Retina (tissue), 1 donor: ENCODE data around the gene KDM6A.
"Not testable (repeated sequence)": the region's sequence is repeated elsewhere in the genome, so short reads cannot be mapped to it uniquely, and the experiment has no call there.

Experiments
- DNase-seq: peaks from one replicate; pipeline ENCODE4 v3.0.0-alpha.2; 2016

The KDM6A gene

DNA sequence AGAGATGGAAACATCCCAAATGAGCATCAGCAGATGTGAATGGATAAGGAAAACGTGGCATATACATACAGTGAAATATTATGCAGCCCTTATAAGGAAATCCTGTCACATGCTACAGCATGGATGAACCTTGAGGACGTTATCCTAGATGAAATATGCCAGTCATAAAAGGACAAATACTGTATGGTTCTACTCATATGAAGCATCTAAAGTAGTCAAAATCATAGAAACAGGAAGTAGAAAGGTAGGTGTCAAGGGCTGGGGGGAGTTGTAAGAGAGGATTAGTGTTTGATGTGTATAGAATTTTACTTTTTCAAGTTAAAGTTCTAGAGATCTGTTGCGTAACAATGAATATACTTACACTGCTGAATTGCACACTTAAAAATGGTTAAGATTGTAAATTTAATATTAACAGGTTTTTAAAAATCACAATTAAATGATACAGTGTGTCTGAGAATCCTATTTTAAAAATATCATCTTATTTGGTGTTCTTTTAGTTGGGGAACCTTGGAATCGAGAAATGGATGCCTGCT is 58.5 kb downstream of the KDM6A start:
- DNase-seq: no peak

- DNase-seq: no peak
These were observed 62.2 kb downstream of the KDM6A start for GRCh38 chrX:44935172-44935571.

- DNase-seq: no peak
These were observed 62.7 kb downstream of the KDM6A start for GRCh38 chrX:44935640-44936039.

DNA sequence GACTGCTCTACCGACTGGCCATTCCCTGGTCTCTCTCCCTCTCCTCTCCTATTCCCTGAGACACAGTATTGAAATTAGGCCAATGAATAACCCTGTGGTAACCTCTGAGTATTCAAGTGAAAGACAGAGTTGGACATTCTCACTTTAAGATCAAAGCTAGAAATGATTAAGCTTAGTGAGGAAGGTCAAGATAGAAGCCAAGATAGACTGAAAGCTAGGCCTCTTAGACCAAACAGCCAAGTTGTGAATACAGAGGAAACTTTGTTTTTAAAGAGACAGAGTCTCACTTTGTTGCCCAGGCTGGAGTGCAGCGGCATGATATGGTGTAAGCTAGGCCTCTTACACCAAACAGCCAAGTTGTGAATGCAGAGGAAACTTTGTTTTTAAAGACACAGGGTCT is 64.6 kb downstream of the KDM6A start:
- no peak for DNase-seq

DNA sequence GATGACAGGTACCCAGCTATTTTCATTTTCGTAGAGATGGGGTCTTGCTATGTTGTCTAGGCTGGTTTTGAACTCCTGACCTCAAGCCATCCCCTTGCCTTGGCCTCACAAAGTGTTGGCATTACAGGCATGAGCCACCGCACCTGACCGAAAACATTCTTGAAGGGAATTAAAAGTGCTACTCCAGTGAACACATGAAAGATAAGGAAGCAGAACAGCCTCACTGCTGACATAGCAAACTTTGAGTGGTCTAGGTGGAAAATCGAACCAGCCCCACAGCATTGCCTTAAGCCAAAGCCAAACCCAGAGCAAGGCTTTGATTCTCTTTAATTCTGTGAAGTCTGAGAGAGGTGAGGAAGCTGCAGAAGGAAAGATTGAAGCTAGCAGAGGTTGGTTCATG is 65.1 kb downstream of the KDM6A start:
- DNase-seq: no peak

DNA sequence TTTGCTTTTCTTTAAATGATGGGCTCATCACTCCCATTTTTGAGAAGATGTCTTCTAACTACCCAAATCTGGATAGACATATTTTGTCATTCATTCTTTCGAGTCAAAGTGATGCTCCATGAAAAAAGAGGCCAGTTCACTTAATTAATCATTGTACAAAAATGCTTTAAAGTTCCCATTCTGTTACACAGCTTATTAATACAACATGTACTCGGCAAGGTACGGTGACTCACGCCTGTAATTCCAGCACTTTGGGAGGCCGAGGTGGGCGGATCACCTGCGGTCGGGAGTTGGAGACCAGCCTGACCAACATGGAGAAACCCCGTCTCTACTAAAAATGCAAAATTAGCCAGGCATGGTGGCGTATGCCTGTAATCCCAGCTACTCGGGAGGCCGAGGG is 67.6 kb downstream of the KDM6A start:
- DNase-seq: not testable (repeated sequence)

DNA sequence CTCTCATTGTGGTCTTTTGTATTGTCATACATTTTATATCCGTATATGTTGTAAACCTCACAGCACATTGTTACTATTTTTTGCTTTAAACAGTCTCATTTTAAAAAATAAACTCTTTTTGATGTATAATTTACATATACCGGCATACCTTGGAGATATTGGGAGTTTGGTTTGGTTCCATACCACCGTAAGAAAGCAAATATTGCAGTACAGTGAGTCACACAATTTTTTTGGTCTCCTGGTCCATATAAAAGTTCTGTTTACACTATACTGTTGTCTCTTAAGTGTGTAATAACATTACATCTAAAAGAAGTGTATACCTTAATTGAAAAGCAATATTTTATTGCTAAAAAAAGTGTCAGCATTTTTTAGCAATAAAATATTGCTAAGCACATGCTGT is 70.0 kb downstream of the KDM6A start:
- no peak for DNase-seq

GRCh38 chrX:44944894-44945293 is 71.9 kb downstream of the KDM6A start:
- DNase-seq: no peak

- no peak for DNase-seq
These were observed 72.7 kb downstream of the KDM6A start for GRCh38 chrX:44945736-44946135.

GRCh38 chrX:44946771-44947170 is 73.8 kb downstream of the KDM6A start:
- DNase-seq: no peak

DNA sequence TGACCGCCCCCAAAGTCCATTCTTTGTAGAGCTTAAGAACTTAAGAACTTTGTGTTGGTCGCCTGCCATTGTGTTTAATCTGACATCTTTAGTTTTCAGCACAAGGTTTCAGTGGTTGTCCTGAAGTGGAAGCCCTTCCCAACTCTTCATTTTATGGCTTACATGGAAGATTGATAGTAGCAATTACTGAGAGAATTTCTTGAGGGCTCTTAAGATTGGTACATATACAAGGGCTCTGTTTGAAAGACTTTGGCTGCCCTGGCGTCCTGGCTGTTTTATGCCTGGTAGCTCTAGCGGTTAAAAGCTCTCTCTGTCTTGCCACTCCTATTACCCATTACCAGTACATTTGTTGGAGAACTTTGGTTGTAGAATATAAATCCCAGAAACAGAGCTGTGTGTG is 75.0 kb downstream of the KDM6A start:
- DNase-seq: no peak

- no peak for DNase-seq
These were observed 75.4 kb downstream of the KDM6A start for GRCh38 chrX:44948406-44948805.

DNA sequence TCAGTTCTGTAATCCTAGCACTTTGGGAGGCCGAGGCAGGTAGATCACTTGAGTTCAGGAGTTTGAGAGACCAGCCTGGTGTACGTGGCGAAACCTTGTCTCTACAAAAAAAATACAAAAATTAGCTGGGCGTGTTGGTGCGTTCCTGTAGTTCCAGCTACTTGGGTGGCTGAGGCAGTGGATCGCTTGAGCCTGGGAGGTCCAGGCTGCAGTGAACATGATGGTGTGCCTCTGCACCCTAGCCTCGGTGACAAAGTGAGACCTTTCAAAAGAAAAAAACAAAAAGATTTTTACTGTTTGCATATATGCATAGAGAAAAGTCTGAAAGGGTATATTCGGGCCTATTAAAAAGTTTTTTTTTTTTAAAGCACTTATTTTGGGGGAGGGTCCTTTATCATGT is 76.1 kb downstream of the KDM6A start:
- no peak for DNase-seq

DNA sequence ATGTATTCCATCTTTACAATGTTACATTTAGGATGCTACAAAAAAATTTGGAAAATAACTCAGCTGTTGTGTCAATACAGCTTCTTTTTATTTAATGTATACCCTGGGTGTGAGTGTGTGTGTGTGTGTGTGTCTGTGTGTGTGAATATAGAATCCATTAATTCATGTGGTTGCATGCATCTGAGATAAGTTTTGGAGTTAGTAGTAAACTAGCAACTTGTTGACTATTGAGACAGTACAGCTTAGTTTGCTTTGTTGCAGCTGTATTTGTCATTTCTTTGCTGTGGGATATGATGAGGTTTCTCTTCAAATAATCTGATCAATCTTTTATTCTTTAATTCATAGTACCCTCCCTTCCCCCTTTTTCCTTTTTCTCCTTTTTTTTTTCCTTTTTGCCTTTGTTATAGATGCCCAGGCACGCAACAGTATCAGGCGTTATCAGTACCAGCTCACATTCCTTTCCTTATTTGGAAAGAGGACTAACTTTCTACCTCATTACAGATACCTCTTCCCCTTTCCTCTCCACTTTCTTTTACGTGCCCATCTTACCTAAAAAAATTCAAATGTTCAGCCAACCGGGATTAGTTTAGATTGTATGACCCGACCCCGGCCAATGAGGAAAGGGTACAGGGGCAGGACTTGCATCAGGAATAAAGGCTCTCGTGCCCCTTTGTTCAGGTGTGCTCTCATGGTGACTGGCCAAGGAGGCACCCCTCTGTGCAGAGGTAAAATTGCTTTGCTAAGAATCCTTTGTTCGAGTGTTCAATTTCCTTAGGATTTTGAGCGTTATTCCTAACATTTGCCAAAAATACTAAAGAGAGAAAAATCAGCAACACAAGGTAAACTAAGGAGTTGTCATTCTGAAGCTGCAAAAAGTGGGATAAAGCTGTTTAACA is 77.7 kb downstream of the KDM6A start:
- DNase-seq: not testable (repeated sequence)

GRCh38 chrX:44951572-44952067 is 78.6 kb downstream of the KDM6A start:
- no peak for DNase-seq

GRCh38 chrX:44952329-44953027 is 79.5 kb downstream of the KDM6A start:
- DNase-seq: no peak

DNA sequence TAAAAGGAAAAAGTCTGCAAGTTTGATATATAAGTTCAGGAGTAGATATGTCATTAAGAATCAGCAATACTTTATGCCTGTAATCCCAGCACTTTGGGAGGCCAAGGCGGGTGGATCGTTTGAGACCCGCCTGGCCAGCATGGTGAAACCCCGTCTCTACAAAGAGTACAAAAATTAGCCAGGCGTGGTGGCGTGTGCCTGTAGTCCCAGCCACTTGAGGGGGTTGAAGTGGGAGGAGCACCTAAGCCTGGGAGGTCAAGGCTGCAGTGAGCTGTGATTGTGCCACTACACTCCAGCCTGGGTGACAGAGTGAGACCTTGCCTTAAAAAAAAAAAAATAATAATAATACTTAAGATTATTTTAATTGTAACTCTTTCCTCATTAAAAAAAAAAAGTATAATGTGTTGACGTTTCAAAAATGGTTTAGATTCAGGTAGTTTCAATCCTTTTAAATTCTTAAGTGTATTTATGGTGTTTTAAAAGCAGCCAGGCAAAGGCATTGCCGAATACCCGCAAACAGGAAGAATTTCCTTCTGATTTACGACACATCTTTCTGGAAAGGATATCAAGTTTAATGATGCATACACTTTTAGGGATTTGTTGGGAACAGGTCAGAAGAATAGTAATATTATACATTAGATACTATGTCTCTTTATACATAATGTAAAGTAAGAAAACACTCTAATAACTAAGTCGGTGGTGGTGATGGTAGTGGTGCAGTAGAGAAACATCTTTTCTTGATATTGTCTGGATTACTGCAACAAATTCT is 80.9 kb downstream of the KDM6A start:
- DNase-seq: no peak

- no peak for DNase-seq
These were observed 81.6 kb downstream of the KDM6A start for GRCh38 chrX:44954562-44954961.

DNA sequence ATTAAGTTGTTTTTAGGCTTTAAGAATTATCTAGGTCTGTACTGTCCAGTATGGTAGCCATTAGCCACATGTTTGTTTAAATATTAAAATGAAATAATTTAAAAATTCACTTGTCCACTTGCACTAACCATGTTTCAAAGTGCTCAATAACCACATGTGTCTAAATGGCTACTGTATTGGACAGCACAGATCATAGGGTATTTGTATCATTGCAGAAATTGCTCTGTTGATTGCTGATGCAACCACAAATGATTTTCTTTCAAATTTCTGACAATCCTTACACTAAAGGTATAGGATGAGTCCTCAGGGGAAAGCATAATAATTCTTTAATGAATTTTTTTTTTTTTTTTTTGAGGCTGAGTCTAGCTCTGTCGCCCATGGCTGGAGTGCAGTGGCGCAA is 84.9 kb downstream of the KDM6A start:
- DNase-seq: no peak

DNA sequence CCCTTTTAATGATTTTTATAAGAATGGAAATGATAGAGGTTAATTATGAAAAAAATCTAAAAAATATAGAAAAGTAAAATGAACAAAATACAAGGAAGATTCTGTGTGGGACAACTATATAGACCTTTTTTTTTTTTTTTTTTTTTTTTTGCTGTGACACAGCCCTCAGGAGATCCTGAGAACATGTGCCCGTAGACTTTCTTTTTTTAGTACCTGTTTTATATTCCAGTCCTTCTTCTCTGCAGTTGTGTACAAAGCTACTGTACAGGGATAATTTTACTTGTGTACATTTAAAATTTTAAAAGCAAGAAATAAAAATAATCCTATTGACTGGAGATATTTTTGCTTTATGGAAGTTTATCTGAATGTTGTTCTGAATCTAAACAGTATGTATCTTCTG is 85.5 kb downstream of the KDM6A start:
- no peak for DNase-seq

DNA sequence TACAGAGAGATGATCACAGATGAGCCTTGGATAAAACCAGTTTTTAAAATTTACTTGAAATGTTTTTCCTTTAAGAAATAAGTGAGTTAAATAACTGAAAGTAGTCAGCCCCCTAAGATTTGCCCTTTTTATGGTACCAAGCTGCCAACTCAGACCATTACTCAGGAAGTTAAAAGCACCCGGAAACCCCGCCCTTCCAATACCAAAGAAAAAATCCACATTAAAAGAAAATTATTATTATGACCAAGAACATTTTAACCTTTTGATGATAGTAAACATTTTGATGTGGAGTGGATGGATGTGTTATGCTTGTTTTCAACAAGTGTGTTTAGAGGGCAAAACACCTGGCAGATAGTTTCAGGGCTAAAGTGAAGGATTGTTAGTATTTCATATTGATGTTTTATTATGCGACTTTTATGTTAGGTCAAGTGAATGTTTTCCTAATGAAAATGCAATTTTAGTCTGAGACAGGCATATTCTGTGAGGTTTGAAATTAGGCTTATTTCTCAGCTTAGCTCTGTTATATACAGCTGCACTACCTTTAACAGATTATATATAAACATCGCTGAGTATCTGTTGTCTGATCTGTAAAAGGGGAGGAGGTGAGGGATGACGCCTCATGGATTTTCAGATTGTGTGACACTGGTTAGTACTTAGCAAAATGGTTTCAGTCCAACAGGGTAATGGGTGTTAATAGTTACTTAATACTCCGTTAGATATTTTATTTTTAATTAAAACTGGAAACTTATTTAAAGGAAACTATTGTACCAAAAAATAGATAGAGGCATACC is 89.0 kb downstream of the KDM6A start:
- no peak for DNase-seq

DNA sequence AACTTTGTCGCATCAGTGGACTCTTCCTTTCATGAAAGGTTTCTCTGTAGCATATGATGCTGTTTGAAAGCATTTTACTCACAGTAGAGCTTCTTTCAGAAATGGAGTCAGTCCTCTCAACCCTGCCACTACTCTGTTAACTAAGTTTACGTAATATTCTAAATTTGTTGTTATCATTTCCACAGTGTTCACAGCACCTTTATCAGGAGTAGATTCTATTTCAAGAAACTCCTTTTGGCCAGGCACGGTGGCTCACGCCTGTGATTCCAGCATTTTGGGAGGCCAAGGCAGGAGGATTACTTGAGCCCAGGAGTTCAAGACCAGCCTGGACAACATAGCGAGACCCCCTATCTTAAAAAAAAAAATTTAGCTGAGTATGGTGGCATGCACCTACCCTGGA is 90.0 kb downstream of the KDM6A start:
- no peak for DNase-seq
